Right atrium auricular region (tissue), 2 donors: ENCODE results near the gene STAMBPL1. TPM values are rescaled to one million over a fixed set of nuclear protein-coding genes. Genes with fewer than 3 reads are reported as not detected.
"Not testable (repeated sequence)": the region's sequence is repeated elsewhere in the genome, so short reads cannot be mapped to it uniquely, and the experiment has no call there.

Source experiments
- DNase-seq: peaks from one replicate; pipeline ENCODE4 v3.0.0-alpha.2; 2019; ENCODE audit warnings: low spot score
- H3K27ac ChIP-seq, 2 donors: fragments of 200-600 bp; sonication (generic); 1 replicate in 1 of 2; 2 replicates in 1 of 2; pipeline ENCODE4 v1.5.1; 2016 to 2019
- H3K27me3 ChIP-seq, 2 donors: fragments of 200-600 bp; sonication (generic); one replicate each; pipeline versions ENCODE4 v1.5.1 to v1.6.0; 2017 to 2019
- H3K36me3 ChIP-seq: fragments of 200-600 bp; sonication (generic); one replicate; pipeline ENCODE4 v1.5.1; 2016
- H3K4me1 ChIP-seq, 2 donors: fragments of 200-600 bp; sonication (generic); one replicate each; pipeline versions ENCODE4 v1.5.1 to v1.6.0; 2017 to 2019
- H3K4me3 ChIP-seq, 2 donors: fragments of 200-600 bp; sonication (generic); 1 replicate in 1 of 2; 2 replicates in 1 of 2; pipeline ENCODE4 v1.5.1; 2017 to 2019; ENCODE audit warnings: mild to moderate bottlenecking in 1 of 2, moderate library complexity in 1 of 2
- H3K9me3 ChIP-seq, 2 donors: fragments of 200-600 bp; sonication (generic); one replicate each; pipeline ENCODE4 v1.5.1; 2019
- CTCF ChIP-seq, 2 donors: fragments of 200-600 bp; sonication (generic); IDR thresholded peaks; one replicate each; pipeline ENCODE4 v1.5.1; 2019; ENCODE audit warnings: antibody characterized with exemption in 2 of 2
- total RNA-seq, 2 donors: library from RNA; depleted of rRNA; stranded (reverse); fragments of >200 nt; gene quantifications; one replicate each; pipeline ENCODE4 v1.1.0, GENCODE V29; 2016

Gene STAMBPL1
- total RNA-seq, 2 donors from 2014 or later, result 8.8 to 13.8 TPM

GRCh38 chr10:88833723-88834122 is 46.3 kb upstream of the STAMBPL1 start:
- no peak overlapping the region for H3K27ac ChIP-seq
- no peaks in the 10 kb centered on the region for H3K4me1 ChIP-seq
- no peak for DNase-seq
- no peaks in the 10 kb centered on the region for H3K36me3 ChIP-seq
- no peak overlapping the region for H3K4me3 ChIP-seq
- TF ChIP-seq CTCF (IDR thresholded peaks at IDR 0.05), result no peak
- no peaks in the 10 kb centered on the region for H3K27me3 ChIP-seq
- no peaks in the 10 kb centered on the region for H3K9me3 ChIP-seq

DNA sequence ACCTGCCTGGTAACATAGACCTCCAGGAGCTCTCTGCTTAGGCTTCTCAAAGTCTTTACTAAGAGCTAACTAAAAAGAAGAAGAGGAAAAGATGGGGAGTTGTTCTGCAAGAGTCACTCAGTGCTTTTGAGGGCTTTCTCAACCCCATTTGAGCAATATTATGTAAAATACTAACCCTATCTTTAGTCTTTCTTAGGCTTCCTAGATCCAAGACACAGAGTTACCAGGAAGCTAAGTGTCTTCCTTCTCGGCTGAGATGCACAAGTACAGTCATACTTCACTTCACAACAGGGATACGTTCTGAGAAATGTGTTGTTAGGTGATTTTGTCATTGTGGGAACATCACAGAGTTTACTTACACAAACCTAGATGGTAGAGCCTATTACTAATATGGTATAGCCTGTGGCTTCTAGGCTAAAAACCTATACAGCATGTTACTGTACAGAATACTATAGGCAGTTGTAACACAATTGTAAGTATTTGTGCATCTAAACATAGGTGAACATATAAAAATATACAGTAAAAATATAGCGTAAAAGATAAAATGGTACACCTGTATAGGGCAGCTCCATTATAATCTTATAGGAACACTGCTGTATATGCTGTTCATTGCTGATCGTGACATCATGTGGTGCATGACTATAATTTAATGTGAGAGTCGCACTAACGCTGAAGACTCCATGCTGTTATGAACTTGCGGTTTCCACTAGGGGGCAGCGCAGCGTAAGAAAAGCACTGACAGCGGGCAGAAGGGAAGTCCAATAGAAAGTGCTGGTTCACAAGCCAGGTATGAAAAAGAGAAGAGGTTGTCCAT is 44.7 kb upstream of the STAMBPL1 start:
- Histone ChIP-seq H3K9me3 (no peaks in the 10 kb centered on the region), H3K36me3 (no peaks in the 10 kb centered on the region), H3K4me3 (no peak overlapping the region), H3K27me3 (no peaks in the 10 kb centered on the region), H3K27ac (no peak overlapping the region), H3K4me1 (no peaks in the 10 kb centered on the region)
- DNase-seq, result peak; percentile 82
- peak; percentile 82 to 89 for TF ChIP-seq CTCF (IDR thresholded peaks at IDR 0.05)

DNA sequence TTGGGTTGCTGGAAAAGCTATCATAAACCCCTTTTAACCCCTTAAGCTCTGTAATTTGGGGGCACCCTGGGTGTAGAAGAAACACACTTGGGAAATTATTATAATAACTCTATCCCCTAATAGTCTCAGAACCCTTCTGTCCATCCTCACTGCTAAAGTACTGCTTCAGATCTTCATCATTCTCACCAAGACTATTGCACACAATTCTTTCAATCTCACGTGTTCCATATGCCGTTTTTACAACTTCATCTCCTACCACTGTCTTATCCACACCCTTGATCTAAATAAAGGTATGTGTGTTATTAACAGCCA is 44.2 kb upstream of the STAMBPL1 start:
- Histone ChIP-seq H3K27me3 (no peaks in the 10 kb centered on the region), H3K9me3 (no peaks in the 10 kb centered on the region), H3K27ac (no peak overlapping the region), H3K36me3 (no peaks in the 10 kb centered on the region), H3K4me1 (no peaks in the 10 kb centered on the region), H3K4me3 (no peak overlapping the region)
- DNase-seq, result no peak
- TF ChIP-seq CTCF (IDR thresholded peaks at IDR 0.05), result peak in 1 of 2 donors; percentile 1

DNA sequence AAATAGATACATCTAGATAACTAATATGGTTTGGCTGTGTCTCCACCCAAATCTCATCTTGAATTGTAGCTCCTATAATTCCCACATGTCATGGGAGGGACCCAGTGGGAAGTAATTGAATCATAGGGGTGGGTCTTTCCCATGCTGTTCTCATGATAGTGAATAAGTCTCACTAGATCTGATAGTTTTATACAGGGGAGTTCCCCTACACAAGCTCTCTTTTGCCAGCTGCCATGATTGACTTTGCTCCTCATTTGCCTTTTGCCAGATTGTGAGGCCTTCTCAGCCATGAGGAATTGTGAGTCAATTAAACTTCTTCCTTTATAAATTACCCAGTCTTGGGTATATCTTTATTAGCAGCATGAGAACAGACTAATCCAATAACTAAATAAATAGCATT is 42.4 kb upstream of the STAMBPL1 start:
- H3K36me3 ChIP-seq, H3K27me3 ChIP-seq, H3K9me3 ChIP-seq, H3K4me1 ChIP-seq, H3K4me3 ChIP-seq, H3K27ac ChIP-seq, DNase-seq: not testable (repeated sequence)

- H3K27me3 ChIP-seq, result no peaks in the 10 kb centered on the region
- TF ChIP-seq CTCF (IDR thresholded peaks at IDR 0.05), result no peak
- no peaks in the 10 kb centered on the region for H3K36me3 ChIP-seq
- DNase-seq, result no peak
- H3K27ac ChIP-seq, result no peak overlapping the region
- H3K4me3 ChIP-seq, result no peak overlapping the region
- H3K9me3 ChIP-seq, result no peaks in the 10 kb centered on the region
- H3K4me1 ChIP-seq, result no peaks in the 10 kb centered on the region
These were observed 41.2 kb upstream of the STAMBPL1 start for GRCh38 chr10:88838766-88839350.

DNA sequence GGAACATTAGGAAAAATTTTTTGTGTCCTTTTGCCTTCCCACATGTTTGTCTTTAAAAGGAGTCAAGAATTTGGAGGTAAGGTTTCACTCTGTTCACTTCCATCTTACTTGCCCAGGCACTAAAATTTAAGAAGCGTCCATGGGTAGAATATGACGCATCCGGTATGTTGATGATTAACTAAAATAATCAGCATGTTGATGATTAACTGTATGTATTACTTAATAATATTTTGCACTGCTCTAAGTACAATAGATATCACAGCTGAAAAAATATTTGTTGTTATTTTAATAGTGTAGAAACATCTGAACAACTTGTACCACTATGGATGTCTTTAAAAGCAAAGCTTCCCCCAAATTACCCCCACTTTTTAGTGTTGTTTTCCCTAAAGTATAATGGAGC is 39.9 kb upstream of the STAMBPL1 start:
- no peak overlapping the region for H3K4me3 ChIP-seq
- no peak for DNase-seq
- H3K4me1 ChIP-seq, result no peaks in the 10 kb centered on the region
- TF ChIP-seq CTCF (IDR thresholded peaks at IDR 0.05), result no peak
- H3K9me3 ChIP-seq, result no peaks in the 10 kb centered on the region
- H3K27ac ChIP-seq, result no peak overlapping the region
- H3K27me3 ChIP-seq, result no peaks in the 10 kb centered on the region
- H3K36me3 ChIP-seq, result no peaks in the 10 kb centered on the region
